ENCODE measurements around the gene JTB.

Gene JTB

GRCh38 chr1:153929981-153930948, 47.2 kb downstream of the JTB start:
- DNase-seq = no peak

GRCh38 chr1:153929426-153929825, 48.0 kb downstream of the JTB start:
- DNase-seq = no peak

- no peak for DNase-seq
Observed at GRCh38 chr1:153928791-153929341, 48.6 kb downstream of the JTB start.

GRCh38 chr1:153928245-153928644, 49.2 kb downstream of the JTB start:
- DNase-seq = no peak

- DNase-seq = no peak
Observed at GRCh38 chr1:153926405-153926804, 51.1 kb downstream of the JTB start.

All from NCI-H82 (cell line).